Esophagus muscularis mucosa (tissue), 3 donors: ENCODE measurements around the gene PGF.

Source experiments
- POLR2A ChIP-seq: fragments of 450-650 bp; IDR thresholded peaks from one replicate; pipeline ENCODE4 v1.6.1; 2017; ENCODE audit warnings: antibody characterized with exemption, moderate library complexity, mild to moderate bottlenecking, low read depth
- POLR2AphosphoS5 ChIP-seq, 2 donors: sonication (generic); formaldehyde crosslinking; IDR thresholded peaks; one replicate each; pipeline ENCODE4 v1.6.1; 2017; ENCODE audit warnings: antibody characterized with exemption in 2 of 2
- TF ChIP-seq, protein P1 (sequence below), 3 experiments: fragments of 200-600 bp in 2 of 3; fragments of 450-650 bp in 1 of 3; sonication (generic) in 2 of 3; IDR thresholded peaks; one replicate each; pipeline ENCODE4 v1.5.1; 2017 to 2019; ENCODE audit warnings: antibody characterized with exemption in 3 of 3, mild to moderate bottlenecking in 2 of 3, moderate library complexity in 1 of 3

DNA sequence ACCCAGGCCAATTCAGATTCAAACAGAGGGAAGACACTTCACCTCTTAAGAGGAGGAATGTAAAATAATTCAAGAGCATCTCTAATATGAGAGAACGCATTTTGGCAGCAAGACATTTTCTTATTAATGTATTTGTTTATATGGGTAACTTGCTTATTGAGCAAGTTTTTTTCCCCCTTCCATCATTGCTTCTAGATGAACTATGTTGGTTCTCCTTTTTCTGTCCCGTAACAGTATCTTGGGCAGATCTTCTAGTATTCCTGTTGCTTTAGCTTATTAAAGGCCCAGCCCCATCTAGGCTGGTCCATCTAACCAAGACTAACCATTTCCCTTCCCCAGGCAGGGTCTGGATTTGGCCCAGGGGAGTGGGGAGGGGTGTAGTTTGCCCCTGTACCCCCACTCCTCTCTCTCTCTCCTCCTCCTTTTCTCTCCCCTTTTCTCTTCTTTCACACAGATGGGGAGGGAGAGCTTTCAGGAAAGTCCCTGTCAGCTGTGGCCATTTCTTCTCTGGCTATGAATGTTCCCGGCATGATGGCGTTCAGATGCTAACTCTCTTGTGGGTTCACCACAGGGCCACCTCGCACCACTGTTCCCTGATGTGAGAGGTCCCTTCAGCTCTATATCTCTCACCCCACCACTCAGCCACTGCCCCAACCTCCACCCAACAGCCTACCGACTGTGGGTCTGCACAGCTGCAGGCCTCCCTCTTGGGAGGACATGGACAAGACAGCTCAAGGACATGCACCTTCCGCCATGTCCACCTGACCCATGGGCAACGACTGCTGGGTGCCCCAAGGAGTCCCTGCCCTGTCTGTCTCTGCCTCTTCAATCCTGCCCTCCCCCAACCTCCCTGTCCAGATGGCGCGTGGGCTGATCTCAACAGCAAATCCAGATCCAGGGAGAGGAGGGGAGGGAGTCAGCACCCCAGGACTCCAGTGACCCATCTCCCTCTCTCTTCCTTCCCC lies 16.6 kb downstream of the PGF start:
- TF ChIP-seq, protein P1, sequence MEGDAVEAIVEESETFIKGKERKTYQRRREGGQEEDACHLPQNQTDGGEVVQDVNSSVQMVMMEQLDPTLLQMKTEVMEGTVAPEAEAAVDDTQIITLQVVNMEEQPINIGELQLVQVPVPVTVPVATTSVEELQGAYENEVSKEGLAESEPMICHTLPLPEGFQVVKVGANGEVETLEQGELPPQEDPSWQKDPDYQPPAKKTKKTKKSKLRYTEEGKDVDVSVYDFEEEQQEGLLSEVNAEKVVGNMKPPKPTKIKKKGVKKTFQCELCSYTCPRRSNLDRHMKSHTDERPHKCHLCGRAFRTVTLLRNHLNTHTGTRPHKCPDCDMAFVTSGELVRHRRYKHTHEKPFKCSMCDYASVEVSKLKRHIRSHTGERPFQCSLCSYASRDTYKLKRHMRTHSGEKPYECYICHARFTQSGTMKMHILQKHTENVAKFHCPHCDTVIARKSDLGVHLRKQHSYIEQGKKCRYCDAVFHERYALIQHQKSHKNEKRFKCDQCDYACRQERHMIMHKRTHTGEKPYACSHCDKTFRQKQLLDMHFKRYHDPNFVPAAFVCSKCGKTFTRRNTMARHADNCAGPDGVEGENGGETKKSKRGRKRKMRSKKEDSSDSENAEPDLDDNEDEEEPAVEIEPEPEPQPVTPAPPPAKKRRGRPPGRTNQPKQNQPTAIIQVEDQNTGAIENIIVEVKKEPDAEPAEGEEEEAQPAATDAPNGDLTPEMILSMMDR (IDR thresholded peaks at IDR 0.05): no peak
- TF ChIP-seq POLR2A (no peak), POLR2AphosphoS5 (IDR thresholded peaks at IDR 0.05) (no peak)
